Osteoblast (primary cell): ENCODE measurements around the gene NANS. TPM values are rescaled to one million over a fixed set of nuclear protein-coding genes. Genes with fewer than 3 reads are reported as not detected.

Experiments used
- DNase-seq: peaks from one replicate; pipeline ENCODE4 v3.0.0; 2011; ENCODE audit warnings: low spot score, mixed read lengths; ENCODE audit not compliant: insufficient read length; ENCODE audit errors: missing footprints
- H2AFZ ChIP-seq: 2 replicates; pipeline ENCODE4 v1.6.0; 2011; ENCODE audit warnings: mild to moderate bottlenecking, low read length
- H3K27ac ChIP-seq: 2 replicates; pipeline ENCODE4 v1.5.1; 2011; ENCODE audit warnings: mild to moderate bottlenecking, low read depth, low read length, moderate library complexity
- H3K27me3 ChIP-seq: 2 replicates; pipeline ENCODE4 v1.6.0; 2012; ENCODE audit warnings: mild to moderate bottlenecking, control low read depth, inconsistent platforms, low read length, moderate library complexity; ENCODE audit not compliant: insufficient read depth
- H3K36me3 ChIP-seq: 2 replicates; pipeline ENCODE4 v1.5.1; 2011; ENCODE audit warnings: mild to moderate bottlenecking, low read length, control low read depth, moderate library complexity; ENCODE audit not compliant: insufficient read depth
- H3K4me1 ChIP-seq: 2 replicates; pipeline ENCODE4 v1.5.1; 2011; ENCODE audit warnings: mild to moderate bottlenecking, low read length, control low read depth, moderate library complexity; ENCODE audit not compliant: insufficient read depth
- H3K4me2 ChIP-seq: 2 replicates; pipeline ENCODE4 v1.6.0; 2011; ENCODE audit warnings: mild to moderate bottlenecking, low read length; ENCODE audit not compliant: insufficient read depth
- H3K4me3 ChIP-seq: fragments of 200-600 bp; sonication (generic); 3 replicates; pipeline ENCODE4 v1.5.1; 2012; ENCODE audit warnings: mild to moderate bottlenecking, low read length, inconsistent platforms; ENCODE audit not compliant: insufficient read depth
- H3K79me2 ChIP-seq: 2 replicates; pipeline ENCODE4 v1.6.0; 2012; ENCODE audit warnings: mild to moderate bottlenecking, low read length, control low read depth, inconsistent platforms; ENCODE audit not compliant: insufficient read depth
- H3K9me3 ChIP-seq: 2 replicates; pipeline ENCODE4 v1.5.1; 2011; ENCODE audit warnings: low read depth, low read length, control low read depth
- H4K20me1 ChIP-seq: 2 replicates; pipeline ENCODE4 v1.6.0; 2012; ENCODE audit warnings: mild to moderate bottlenecking, low read length, control low read depth; ENCODE audit not compliant: insufficient read depth
- total RNA-seq: library from RNA; depleted of rRNA; stranded (reverse); fragments of >200 nt; gene quantifications from 2 replicates; pipeline ENCODE4 v1.2.3, GENCODE V29; 2012
- TF ChIP-seq, protein P1 (sequence below): IDR thresholded peaks from 2 replicates; pipeline ENCODE4 v1.5.1; 2011; ENCODE audit warnings: mild to moderate bottlenecking, low read depth, low read length, moderate library complexity; ENCODE audit errors: extremely low read depth

Gene NANS
- total RNA-seq, 1 donor = 56.1 TPM

- no peaks in the 10 kb centered on the region for H3K9me3 ChIP-seq
- no peak for DNase-seq
- H3K27me3 ChIP-seq = no peaks in the 10 kb centered on the region
- TF ChIP-seq, protein P1, sequence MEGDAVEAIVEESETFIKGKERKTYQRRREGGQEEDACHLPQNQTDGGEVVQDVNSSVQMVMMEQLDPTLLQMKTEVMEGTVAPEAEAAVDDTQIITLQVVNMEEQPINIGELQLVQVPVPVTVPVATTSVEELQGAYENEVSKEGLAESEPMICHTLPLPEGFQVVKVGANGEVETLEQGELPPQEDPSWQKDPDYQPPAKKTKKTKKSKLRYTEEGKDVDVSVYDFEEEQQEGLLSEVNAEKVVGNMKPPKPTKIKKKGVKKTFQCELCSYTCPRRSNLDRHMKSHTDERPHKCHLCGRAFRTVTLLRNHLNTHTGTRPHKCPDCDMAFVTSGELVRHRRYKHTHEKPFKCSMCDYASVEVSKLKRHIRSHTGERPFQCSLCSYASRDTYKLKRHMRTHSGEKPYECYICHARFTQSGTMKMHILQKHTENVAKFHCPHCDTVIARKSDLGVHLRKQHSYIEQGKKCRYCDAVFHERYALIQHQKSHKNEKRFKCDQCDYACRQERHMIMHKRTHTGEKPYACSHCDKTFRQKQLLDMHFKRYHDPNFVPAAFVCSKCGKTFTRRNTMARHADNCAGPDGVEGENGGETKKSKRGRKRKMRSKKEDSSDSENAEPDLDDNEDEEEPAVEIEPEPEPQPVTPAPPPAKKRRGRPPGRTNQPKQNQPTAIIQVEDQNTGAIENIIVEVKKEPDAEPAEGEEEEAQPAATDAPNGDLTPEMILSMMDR = no peak
- no peaks in the 10 kb centered on the region for H4K20me1 ChIP-seq
- peaks cover 44% of the 10 kb centered on the region for H3K36me3 ChIP-seq
- peaks cover 4% of the 10 kb centered on the region for H3K79me2 ChIP-seq
- H3K4me1 ChIP-seq = peaks cover 24% of the 10 kb centered on the region
- H3K4me3 ChIP-seq = no peak overlapping the region
- H2AFZ ChIP-seq = no peak overlapping the region
- no peak overlapping the region for H3K4me2 ChIP-seq
- H3K27ac ChIP-seq = no peak overlapping the region
Measured at GRCh38 chr9:98083061-98083501, 26.5 kb downstream of the NANS start.

GRCh38 chr9:98083566-98084183 lies 27.1 kb downstream of the NANS start:
- no peaks in the 10 kb centered on the region for H3K9me3 ChIP-seq
- no peak overlapping the region for H3K27ac ChIP-seq
- TF ChIP-seq, protein P1 = no peak

GRCh38 chr9:98084396-98084795 lies 27.9 kb downstream of the NANS start:
- no peaks in the 10 kb centered on the region for H3K27me3 ChIP-seq
- H3K4me3 ChIP-seq = no peak overlapping the region
- DNase-seq = peak; percentile 62

More at GRCh38 chr9:98083566-98084183, 27.1 kb downstream of the NANS start:
- H3K4me2 ChIP-seq = no peak overlapping the region
- H2AFZ ChIP-seq = no peak overlapping the region
- H3K36me3 ChIP-seq = peaks cover 43% of the 10 kb centered on the region
- no peak for DNase-seq
- no peaks in the 10 kb centered on the region for H3K27me3 ChIP-seq
- no peak overlapping the region for H3K4me3 ChIP-seq
- no peaks in the 10 kb centered on the region for H4K20me1 ChIP-seq
- peaks cover 2% of the 10 kb centered on the region for H3K79me2 ChIP-seq
- peaks cover 24% of the 10 kb centered on the region for H3K4me1 ChIP-seq

DNA sequence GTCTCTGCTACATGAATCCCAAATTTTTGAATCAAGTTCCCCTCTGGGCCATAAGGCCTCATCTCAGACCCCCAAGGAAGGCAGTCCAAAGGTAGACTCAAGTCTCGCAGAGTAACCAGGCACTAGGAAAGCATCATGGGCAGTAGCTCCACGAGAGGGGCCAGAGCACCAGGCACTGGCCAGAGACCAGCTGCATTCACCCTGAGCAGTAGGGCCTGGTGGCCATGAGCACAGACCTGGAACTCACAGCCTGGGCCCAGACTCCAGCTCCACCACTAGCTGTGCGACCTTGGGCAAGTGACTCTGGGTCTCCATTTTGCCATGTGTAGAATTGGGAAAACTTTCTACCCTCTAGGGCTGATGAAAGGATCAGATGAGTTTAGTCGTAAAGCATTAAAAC lies 28.5 kb downstream of the NANS start:
- Histone ChIP-seq H3K4me2 (no peak overlapping the region), H2AFZ (no peak overlapping the region), H3K9me3 (no peaks in the 10 kb centered on the region), H3K4me1 (peaks cover 24% of the 10 kb centered on the region), H3K27ac (no peak overlapping the region), H3K36me3 (peaks cover 33% of the 10 kb centered on the region), H4K20me1 (no peaks in the 10 kb centered on the region), H3K27me3 (no peaks in the 10 kb centered on the region), H3K79me2 (no peaks in the 10 kb centered on the region), H3K4me3 (no peak overlapping the region)
- TF ChIP-seq, protein P1 = no peak
- no peak for DNase-seq

More at GRCh38 chr9:98084396-98084795, 27.9 kb downstream of the NANS start:
- Histone ChIP-seq H3K9me3 (no peaks in the 10 kb centered on the region), H4K20me1 (no peaks in the 10 kb centered on the region), H3K4me1 (peaks cover 24% of the 10 kb centered on the region), H3K4me2 (no peak overlapping the region), H3K79me2 (peaks cover 2% of the 10 kb centered on the region), H3K27ac (no peak overlapping the region), H2AFZ (no peak overlapping the region), H3K36me3 (peaks cover 36% of the 10 kb centered on the region)
- TF ChIP-seq, protein P1 = no peak
